ENCODE results near the gene TNIP2.
"Not testable (repeated sequence)": the region's sequence is repeated elsewhere in the genome, so short reads cannot be mapped to it uniquely, and the experiment has no call there.

The TNIP2 gene

GRCh38 chr4:2767046-2767704 lies 11.0 kb upstream of the TNIP2 start:
- TF ChIP-seq ZNF70 (CRISPR knock-in tag; IDR thresholded peaks at IDR 0.05): no peak
- no peak for TF ChIP-seq ZC3H10 (CRISPR knock-in tag; IDR thresholded peaks at IDR 0.05)
- no peak for TF ChIP-seq CREB5 (CRISPR knock-in tag; IDR thresholded peaks at IDR 0.05; ENCODE audit: low read depth)
- no peak for TF ChIP-seq PPARA (CRISPR knock-in tag; IDR thresholded peaks at IDR 0.05; ENCODE audit: borderline replicate concordance)
- no peak for TF ChIP-seq TOX (CRISPR knock-in tag; IDR thresholded peaks at IDR 0.05; ENCODE audit: borderline replicate concordance)
- no peak for TF ChIP-seq OSR1 (CRISPR knock-in tag; IDR thresholded peaks at IDR 0.05)
- no peak for TF ChIP-seq ZNF565 (CRISPR knock-in tag; conservative IDR thresholded peaks at IDR 0.05; ENCODE audit: low read depth)
- no peak for TF ChIP-seq ZFP30 (CRISPR knock-in tag; IDR thresholded peaks at IDR 0.05)
- no peak for ATAC-seq

DNA sequence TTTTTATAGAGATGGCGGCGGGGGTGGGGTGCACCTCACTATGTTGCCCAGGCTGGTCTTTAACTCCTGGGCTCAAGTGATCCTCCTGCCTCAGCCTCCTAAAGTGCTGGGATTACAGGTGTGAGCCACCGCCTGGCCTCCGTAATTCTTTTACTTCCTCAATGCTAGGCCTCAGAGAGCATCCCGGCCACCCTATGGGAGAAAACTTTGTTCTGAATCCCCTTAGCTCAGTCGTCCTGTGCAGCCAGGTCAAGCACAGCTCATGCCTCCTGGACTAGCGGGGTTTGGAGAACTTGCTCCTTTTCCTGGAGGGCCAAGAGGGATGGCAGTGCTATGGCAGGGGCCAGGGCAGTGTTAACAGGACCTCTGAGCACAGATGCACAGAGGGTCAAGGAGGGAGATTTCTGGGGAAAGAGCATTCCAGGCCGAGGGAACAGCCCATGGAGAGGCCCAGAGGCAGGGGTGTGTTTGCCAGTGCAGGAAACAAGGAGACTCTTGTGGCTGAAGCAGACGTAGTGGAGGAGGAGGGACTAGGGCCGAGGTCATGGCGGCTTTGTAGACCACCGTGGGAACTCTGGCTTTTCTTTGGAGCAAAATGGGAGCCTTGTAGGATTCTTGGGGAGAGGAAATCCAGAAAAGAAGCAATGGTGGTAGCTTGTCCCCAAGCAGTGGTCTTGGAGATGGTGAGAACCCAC lies 9.8 kb upstream of the TNIP2 start:
- ATAC-seq: no peak
- TF ChIP-seq ZFP3 (CRISPR knock-in tag; IDR thresholded peaks at IDR 0.05) (no peak), CSRNP3 (CRISPR knock-in tag; IDR thresholded peaks at IDR 0.05) (no peak), TOX (CRISPR knock-in tag; IDR thresholded peaks at IDR 0.05; ENCODE audit: borderline replicate concordance) (no peak), TCF4 (CRISPR knock-in tag; IDR thresholded peaks at IDR 0.05; ENCODE audit: borderline replicate concordance) (no peak), ZNF70 (CRISPR knock-in tag; IDR thresholded peaks at IDR 0.05) (no peak), ZNF565 (CRISPR knock-in tag; conservative IDR thresholded peaks at IDR 0.05; ENCODE audit: low read depth) (no peak), ISL1 (CRISPR knock-in tag; IDR thresholded peaks at IDR 0.05) (no peak), RARB (CRISPR knock-in tag; IDR thresholded peaks at IDR 0.05) (no peak), CSDC2 (CRISPR knock-in tag; IDR thresholded peaks at IDR 0.05) (no peak), ZC3H10 (CRISPR knock-in tag; IDR thresholded peaks at IDR 0.05) (no peak), CREB5 (CRISPR knock-in tag; IDR thresholded peaks at IDR 0.05; ENCODE audit: low read depth) (no peak), ZNF8 (CRISPR knock-in tag; IDR thresholded peaks at IDR 0.05) (no peak)

DNA sequence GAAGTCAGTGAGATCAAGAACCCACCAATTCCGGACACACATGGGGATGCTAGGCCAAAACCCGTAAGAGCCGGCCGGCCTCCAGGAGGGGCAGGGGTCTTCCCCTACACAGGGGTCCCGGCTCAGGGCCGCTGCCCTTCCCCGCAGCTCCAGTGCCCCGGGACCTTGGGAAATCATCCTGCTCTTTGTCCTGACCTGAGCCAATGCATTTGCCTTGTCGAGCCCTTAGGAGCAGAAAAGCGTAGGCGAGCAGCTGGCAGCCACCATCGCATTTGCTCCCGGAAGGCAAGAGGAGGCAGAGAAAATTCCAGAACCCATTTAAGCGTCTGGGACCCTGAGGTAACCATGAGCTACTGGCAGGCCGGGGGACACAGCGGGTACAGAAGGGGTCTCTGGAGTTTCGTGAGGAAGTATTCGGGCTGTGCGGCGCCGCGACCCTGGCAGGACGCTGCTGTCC lies 7.4 kb upstream of the TNIP2 start:
- no peak for ATAC-seq
- no peak for TF ChIP-seq ZNF565 (CRISPR knock-in tag; conservative IDR thresholded peaks at IDR 0.05; ENCODE audit: low read depth)
- TF ChIP-seq OSR1 (CRISPR knock-in tag; IDR thresholded peaks at IDR 0.05): no peak
- no peak for TF ChIP-seq ZC3H10 (CRISPR knock-in tag; IDR thresholded peaks at IDR 0.05)
- no peak for TF ChIP-seq CREB5 (CRISPR knock-in tag; IDR thresholded peaks at IDR 0.05; ENCODE audit: low read depth)
- TF ChIP-seq BACH2 (CRISPR knock-in tag; IDR thresholded peaks at IDR 0.05; ENCODE audit: borderline replicate concordance): no peak
- TF ChIP-seq PPARA (CRISPR knock-in tag; IDR thresholded peaks at IDR 0.05; ENCODE audit: borderline replicate concordance): no peak
- TF ChIP-seq TCF4 (CRISPR knock-in tag; IDR thresholded peaks at IDR 0.05; ENCODE audit: borderline replicate concordance): no peak

GRCh38 chr4:2762486-2763370 lies 6.6 kb upstream of the TNIP2 start:
- ATAC-seq: not testable (repeated sequence)

DNA sequence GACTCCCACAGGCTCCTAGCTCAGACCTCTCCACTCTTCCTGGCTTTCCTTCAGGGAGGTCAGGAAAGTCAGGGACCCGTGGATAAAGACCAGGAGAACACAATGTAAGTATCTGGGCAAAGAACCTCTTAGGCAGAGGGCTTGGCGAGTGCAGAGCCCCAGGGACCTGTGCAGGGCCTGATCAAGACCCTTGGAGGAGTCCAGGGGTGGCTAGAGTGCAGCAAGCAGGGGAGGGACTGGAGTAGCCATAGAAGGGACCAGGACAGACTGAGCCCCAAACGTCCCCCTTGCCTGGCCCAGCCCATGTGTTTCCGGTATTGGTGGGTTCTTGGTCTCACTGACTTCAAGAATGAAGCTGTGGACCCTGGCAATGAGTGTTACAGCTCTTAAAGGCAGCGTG lies 5.9 kb upstream of the TNIP2 start:
- TF ChIP-seq GLIS3 (CRISPR knock-in tag; IDR thresholded peaks at IDR 0.05) (no peak), ISL1 (CRISPR knock-in tag; IDR thresholded peaks at IDR 0.05) (no peak), RARB (CRISPR knock-in tag; IDR thresholded peaks at IDR 0.05) (no peak), ZC3H10 (CRISPR knock-in tag; IDR thresholded peaks at IDR 0.05) (no peak), ZNF565 (CRISPR knock-in tag; conservative IDR thresholded peaks at IDR 0.05; ENCODE audit: low read depth) (no peak), CSDC2 (CRISPR knock-in tag; IDR thresholded peaks at IDR 0.05) (no peak), TCF4 (CRISPR knock-in tag; IDR thresholded peaks at IDR 0.05; ENCODE audit: borderline replicate concordance) (no peak)
- TF ChIP-seq, protein P1, sequence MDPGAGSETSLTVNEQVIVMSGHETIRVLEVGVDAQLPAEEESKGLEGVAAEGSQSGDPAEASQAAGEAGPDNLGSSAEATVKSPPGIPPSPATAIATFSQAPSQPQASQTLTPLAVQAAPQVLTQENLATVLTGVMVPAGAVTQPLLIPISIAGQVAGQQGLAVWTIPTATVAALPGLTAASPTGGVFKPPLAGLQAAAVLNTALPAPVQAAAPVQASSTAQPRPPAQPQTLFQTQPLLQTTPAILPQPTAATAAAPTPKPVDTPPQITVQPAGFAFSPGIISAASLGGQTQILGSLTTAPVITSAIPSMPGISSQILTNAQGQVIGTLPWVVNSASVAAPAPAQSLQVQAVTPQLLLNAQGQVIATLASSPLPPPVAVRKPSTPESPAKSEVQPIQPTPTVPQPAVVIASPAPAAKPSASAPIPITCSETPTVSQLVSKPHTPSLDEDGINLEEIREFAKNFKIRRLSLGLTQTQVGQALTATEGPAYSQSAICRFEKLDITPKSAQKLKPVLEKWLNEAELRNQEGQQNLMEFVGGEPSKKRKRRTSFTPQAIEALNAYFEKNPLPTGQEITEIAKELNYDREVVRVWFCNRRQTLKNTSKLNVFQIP (CRISPR knock-in tag; IDR thresholded peaks at IDR 0.05; ENCODE audit: borderline replicate concordance, low read depth): no peak
- ATAC-seq: no peak

Data from SK-N-SH treated with all-trans-retinoic acid at 6 μM for 48 hours (cell line).